ENCODE measurements around the gene GMNN. TPM values are rescaled to one million over a fixed set of nuclear protein-coding genes. Genes with fewer than 3 reads are reported as not detected.

GMNN gene
- total RNA-seq, 2 experiments from 2014 or later = 69.2 to 72.6 TPM

DNA sequence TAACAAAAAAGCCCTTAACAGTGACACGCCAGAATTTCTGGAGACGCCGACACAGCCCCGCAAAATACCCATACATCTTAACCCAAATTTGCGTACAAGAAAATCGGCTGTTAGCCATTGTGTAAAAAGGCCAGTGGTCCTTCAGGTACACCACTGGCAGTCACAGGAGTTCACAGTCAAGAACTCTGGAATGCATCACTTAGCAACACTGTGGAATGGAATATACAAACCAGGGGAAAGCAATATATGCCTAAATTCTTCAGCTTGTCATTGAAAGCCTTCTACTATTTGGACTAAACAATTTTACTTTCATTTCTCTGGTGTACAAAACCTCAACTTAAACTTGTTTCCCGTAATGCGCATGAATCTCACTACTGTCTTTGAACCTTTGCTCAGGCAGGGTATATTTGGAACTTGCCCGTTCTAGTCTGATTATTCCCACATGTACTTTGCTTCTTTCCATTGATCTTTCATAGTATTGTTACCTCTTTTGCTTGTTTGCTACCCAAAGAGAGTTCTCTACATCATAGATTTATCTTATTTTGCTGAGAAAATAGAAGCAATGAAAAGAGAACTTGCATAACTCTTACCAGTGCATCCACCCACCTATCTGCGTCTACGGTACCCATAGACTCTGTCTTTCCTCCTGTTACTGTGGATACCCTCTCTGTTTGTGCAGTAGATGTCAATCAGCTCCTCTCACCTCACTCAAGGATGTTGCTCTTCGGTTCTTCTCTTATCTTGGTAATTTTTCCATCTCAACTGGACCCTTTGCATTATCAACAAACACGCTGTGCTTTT, 24.2 kb downstream of the GMNN start, which contains the start of gene ARMH2:
TSS of gene ARMH2 (minus strand) at position 178 of the 801 bp plus-strand sequence. CDS start at position 118, 60 bp downstream.
- ChIA-PET POLR2A (interaction anchor here (0.9 to 2.5 kb wide), 4 partner anchors 9 to 77 kb away, joined by 3 to 8 read pairs (median 4); no protein-coding TSS in a partner anchor), CTCF (interaction anchor here (0.7 kb wide), 1 partner anchor 20 kb away, joined by 3 read pairs; no protein-coding TSS in a partner anchor)
- TF ChIP-seq, protein P1, sequence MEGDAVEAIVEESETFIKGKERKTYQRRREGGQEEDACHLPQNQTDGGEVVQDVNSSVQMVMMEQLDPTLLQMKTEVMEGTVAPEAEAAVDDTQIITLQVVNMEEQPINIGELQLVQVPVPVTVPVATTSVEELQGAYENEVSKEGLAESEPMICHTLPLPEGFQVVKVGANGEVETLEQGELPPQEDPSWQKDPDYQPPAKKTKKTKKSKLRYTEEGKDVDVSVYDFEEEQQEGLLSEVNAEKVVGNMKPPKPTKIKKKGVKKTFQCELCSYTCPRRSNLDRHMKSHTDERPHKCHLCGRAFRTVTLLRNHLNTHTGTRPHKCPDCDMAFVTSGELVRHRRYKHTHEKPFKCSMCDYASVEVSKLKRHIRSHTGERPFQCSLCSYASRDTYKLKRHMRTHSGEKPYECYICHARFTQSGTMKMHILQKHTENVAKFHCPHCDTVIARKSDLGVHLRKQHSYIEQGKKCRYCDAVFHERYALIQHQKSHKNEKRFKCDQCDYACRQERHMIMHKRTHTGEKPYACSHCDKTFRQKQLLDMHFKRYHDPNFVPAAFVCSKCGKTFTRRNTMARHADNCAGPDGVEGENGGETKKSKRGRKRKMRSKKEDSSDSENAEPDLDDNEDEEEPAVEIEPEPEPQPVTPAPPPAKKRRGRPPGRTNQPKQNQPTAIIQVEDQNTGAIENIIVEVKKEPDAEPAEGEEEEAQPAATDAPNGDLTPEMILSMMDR (IDR thresholded peaks at IDR 0.05) = no peak
- Mint-ChIP-seq H3K27me3 (no peaks in the 10 kb centered on the region), H3K27ac (peak within 1 kb of the TSS; percentile 22), H3K4me3 (no peak within 1 kb of the TSS), H3K9me3 (peaks cover 1% of the 10 kb centered on the region), H3K4me1 (ENCODE audit: low read depth) (peaks cover 30% of the 10 kb centered on the region), H3K36me3 (ENCODE audit: low read depth) (peaks cover 7% of the 10 kb centered on the region)
- ATAC-seq (no peak), DNase-seq (no peak)
- intact Hi-C loops (cut with micrococcal nuclease) = loop anchor here (5.0 kb wide), 1 partner anchor 218 kb away; no protein-coding TSS in a partner anchor

DNA sequence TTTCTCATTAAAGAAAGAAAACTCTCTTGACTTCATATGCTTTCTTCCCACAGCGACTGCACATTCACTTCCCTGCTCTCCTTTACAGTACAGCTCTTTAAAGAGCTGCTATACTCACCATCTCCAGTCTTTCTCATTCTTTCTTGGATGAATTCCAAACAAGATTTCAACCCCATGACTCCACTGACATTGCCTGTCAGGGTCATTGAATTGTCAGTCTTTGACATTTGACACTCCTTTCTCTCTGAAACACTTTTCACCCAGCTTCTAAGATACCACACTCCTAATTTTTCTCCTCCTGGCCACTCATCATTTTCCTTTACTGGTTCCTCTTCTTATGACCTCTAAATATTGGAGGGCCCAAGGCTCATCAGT, 24.8 kb downstream of the GMNN start:
- Mint-ChIP-seq H3K36me3 (ENCODE audit: low read depth) (peaks cover 7% of the 10 kb centered on the region), H3K27ac (peak overlapping the region; percentile 22), H3K27me3 (no peaks in the 10 kb centered on the region), H3K4me1 (ENCODE audit: low read depth) (peaks cover 30% of the 10 kb centered on the region), H3K4me3 (no peak overlapping the region), H3K9me3 (peaks cover 1% of the 10 kb centered on the region)
- DNase-seq = no peak
- intact Hi-C loops (cut with micrococcal nuclease) = loop anchor here (5.0 kb wide), 1 partner anchor 218 kb away; no protein-coding TSS in a partner anchor
- no peak for ATAC-seq
- ChIA-PET POLR2A (interaction anchor here (0.5 to 2.5 kb wide), 4 partner anchors 8 to 65 kb away, joined by 3 to 8 read pairs (median 4); no protein-coding TSS in a partner anchor), CTCF (no interaction called here)
- TF ChIP-seq, protein P1 (IDR thresholded peaks at IDR 0.05) = no peak

DNA sequence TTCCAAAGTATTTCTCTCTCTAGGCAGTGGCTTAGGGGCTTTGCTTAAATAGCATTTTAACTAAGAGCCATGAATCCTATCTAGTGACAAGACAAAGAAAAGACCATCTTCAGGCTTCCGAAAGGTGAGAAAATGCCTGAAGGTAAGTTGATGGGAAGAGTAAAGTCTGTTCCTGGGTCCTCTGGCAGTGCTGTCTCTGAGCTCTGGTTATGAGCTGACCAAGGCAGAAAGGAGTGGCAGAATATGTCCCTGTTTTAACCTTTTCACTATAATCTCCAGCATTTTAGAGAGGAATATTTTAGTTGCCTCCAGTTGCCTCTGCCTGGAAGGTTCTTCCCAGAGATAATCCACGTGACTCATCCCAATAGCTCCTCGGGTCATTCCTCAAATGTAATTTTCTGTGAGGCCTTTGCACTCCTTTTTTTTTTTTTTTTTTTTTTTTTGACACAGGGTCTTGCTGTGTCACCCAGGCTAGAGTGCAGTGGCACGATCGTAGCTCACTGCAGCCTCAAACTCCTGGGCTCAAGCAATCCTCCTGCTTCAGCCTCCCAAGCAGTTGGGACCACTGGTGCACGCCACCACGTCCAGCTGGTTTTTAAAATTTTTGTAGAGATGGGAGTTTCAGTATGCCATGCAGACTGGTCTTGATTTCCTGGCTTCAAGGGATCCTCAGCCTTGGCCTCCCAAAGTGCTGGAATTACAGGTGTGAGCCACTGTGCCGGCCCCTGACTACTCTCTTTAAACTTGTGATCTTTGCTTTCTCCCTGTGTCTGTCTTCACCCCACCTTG, 27.7 kb downstream of the GMNN start:
- intact Hi-C loops (cut with micrococcal nuclease) = no loop called here
- ChIA-PET POLR2A (no interaction called here), CTCF (no interaction called here)
- Mint-ChIP-seq H3K36me3 (ENCODE audit: low read depth) (peaks cover 13% of the 10 kb centered on the region), H3K4me3 (no peak overlapping the region), H3K4me1 (ENCODE audit: low read depth) (peaks cover 16% of the 10 kb centered on the region), H3K27me3 (no peaks in the 10 kb centered on the region), H3K9me3 (no peaks in the 10 kb centered on the region), H3K27ac (peak overlapping the region; percentile 7)
- TF ChIP-seq, protein P1 (IDR thresholded peaks at IDR 0.05) = no peak
- ATAC-seq (no peak), DNase-seq (no peak)

DNA sequence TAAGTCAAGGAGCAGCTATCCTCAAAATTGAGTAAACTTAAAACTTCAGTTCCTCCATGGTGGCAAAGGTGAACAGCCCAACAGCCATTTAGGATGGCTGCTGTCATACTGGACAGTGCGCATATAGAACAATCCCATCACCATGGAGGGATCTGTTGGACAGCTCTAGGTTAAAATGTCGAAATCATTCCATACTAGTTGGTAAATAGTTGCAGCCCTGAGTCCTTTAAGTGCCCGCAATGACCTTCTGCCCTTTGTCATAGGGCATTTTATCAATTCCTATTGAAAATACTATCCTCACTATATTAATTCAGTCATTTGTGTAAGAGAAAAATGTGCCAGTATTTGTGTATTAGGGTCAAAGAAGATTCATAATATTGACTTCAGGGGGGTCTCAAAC, 32.8 kb downstream of the GMNN start:
- Mint-ChIP-seq H3K4me1 (ENCODE audit: low read depth) (no peaks in the 10 kb centered on the region), H3K27ac (no peak overlapping the region), H3K4me3 (no peak overlapping the region), H3K27me3 (no peaks in the 10 kb centered on the region), H3K36me3 (ENCODE audit: low read depth) (peaks cover 20% of the 10 kb centered on the region), H3K9me3 (no peaks in the 10 kb centered on the region)
- no peak for ATAC-seq
- ChIA-PET POLR2A (interaction anchor here (0.9 to 2.1 kb wide), 3 partner anchors 8 to 33 kb away, joined by 4 to 6 read pairs (median 4); partner anchors contain the start of genes ARMH2 and GMNN), CTCF (interaction anchor here (0.9 kb wide), 1 partner anchor 184 kb away, joined by 3 read pairs; no protein-coding TSS in a partner anchor)
- DNase-seq = no peak
- intact Hi-C loops (cut with micrococcal nuclease) = no loop called here
- TF ChIP-seq, protein P1 (IDR thresholded peaks at IDR 0.05) = no peak

Data from activated CD8-positive, alpha-beta T cell treated with anti-CD3 and anti-CD28 coated beads for 36 hours (primary cell).